Measurements from ENCODE around the gene STMN3.
"Not testable (repeated sequence)": the region's sequence is repeated elsewhere in the genome, so short reads cannot be mapped to it uniquely, and the experiment has no call there.

STMN3 gene

GRCh38 chr20:63602321-63602720 lies 50.9 kb downstream of the STMN3 start:
- no peak for DNase-seq

GRCh38 chr20:63601679-63602078 lies 51.5 kb downstream of the STMN3 start:
- not testable (repeated sequence) for DNase-seq

DNA sequence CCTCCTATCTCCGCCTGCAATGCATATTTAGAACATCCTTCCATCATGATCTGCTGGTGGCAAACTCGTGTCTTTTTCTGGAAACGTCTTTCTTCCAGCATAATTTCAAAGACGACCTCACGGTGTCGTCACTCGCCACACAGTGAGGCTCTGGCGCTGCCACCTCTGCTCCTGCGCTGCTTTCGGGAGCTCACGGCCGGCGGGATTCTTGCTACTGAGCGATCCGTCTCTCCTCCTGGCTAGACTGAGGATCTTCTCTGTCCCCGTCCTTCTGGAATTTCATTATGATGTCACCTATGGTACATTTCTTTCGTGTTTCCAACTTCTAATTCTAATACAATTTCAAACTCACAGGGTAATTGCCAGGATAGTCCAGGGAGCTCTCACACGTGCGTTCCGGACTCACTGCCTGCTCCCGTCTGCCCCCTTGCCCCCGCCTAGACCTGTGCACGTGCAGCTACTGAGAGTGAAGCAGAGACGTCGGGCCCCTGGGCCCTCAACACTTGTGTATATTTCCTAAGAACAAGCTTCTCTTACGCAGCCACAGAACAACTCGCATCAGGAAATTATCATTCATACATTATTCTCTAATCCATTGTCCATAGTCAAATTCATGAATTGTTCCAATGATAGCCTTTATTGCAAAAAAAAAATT lies 53.7 kb downstream of the STMN3 start:
- DNase-seq = no peak

DNA sequence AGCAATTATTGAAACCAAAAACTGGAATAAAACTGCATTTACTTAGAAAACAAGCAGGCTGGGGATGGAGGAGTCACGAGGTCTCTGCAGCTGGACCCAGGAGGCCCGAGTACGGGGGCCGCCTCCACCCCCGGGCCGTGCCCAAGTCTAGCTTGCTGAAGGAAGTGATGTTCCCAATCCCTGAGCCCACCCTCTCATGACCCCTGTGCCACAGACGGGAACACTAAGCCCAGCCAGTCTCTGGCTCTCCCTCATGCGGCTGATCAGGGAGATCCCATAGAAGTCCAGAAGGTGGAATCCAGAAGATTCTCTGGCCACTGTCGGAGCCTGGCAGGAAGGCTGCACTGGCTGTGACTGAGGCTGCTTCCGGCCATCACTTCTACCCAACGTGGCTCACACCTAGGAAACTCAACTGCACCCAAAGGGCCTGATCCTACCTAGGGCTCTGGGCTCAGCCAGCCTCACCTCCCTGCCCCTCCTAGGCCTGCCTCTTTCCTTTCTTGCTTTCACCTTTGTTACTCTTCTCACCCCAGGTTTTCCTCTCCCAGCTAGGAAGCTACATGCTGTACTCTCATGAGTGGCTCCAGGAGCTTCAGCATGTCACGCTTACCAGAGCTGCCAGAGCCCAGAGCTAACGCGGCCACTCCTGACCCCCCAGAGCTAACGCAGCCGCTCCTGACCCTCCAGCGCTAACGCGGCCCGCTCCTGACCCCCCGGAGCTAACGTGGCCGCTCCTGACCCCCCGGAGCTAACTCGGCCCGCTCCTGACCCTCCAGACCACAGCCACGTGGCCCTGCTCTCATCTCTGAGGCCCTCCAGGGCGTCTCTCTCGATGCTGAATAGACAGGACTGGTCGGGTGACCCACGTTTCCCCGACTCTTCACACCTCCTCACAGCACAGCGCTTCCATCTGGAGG lies 54.5 kb downstream of the STMN3 start:
- no peak for DNase-seq

DNA sequence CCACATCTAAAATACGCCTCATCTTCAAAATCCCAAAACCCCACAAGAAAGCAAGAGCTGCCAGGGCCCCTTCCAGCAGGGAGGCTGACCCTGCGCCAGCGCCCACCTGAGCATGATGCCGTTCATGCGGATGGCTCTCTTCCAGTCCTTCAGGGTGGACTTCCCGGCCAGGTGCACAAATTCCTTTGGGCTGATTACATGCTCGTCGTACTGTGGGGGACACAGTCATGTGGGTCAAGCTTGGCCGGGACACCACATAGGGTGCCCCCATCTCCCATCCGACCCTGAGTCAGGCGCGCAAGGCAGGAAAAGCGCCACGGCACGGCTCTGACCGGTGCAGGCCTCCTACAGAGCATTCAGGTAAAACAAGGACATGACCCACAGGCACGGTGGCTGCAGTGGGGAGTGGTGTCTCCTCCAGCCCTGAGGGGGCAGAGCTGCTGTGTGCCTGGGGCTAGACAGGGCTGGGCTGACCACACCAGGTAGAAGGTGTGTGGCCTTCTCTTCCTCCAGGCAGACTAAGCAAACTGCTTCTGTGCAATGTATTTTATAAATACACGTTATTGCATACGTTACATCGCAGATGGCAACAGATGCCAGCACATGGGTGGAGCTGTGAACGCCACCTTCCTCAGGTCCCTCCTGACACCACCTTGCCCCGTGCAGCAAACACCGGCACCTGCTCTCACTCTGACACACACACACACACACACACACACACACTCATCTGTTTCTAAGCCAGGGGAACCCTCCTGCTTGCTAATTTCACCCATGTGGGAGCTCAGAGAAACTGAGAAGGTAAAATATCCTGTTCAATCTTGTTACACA lies 55.4 kb downstream of the STMN3 start:
- DNase-seq = no peak

DNA sequence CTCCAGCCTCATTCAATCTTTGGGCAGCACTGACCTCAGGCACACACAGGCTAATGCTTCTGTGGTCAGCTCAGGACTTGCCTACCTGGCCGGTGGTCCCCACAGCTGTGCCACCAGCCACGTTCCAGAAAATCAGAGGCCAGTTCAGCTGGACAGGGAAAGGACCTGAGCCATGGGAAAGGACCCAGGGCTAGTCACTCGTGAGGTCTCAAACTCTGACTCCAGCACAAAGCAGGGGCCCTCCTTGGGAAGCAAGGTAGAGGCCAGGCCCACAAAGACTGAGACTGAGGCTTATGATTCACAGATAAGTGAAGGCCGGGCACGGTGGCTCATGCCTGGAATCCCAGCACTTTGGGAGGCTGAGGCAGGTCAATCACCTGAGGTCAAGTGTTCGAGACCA lies 56.8 kb downstream of the STMN3 start:
- DNase-seq = no peak

DNA sequence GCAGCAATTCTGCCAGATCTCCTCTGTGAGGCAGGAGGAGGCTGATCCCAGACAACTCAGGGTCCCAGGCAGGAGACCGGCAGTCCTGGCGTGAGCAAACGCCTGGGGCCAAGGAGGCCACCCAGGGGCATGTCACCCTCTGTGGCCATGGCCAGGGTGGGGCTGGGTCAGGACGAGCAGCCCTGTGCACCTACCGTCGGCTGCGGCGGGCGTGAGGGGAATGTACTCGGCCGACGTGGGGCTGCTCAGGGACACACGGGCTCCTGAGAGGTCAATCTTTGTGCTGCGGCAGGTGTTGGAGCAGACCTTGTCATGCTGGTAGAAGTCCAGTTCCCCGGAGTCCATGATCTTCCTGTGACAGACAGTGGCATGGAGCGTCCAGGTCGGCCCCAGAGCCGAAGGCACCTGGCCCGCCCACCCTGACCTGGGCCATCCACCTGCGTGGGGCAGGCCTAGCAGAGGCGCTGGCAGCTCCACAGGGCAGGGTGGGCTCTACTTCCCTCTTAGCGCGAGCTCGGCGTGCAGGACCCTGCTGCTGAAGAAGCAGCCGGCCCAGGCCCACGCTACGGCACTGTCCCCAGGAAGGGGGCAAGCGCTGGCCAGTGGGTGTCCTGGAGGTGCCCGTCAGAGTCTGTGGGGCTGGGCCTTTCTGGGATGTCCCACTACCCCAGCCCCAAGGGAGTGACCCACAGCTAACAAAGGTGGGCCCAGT lies 57.7 kb downstream of the STMN3 start:
- no peak for DNase-seq

DNA sequence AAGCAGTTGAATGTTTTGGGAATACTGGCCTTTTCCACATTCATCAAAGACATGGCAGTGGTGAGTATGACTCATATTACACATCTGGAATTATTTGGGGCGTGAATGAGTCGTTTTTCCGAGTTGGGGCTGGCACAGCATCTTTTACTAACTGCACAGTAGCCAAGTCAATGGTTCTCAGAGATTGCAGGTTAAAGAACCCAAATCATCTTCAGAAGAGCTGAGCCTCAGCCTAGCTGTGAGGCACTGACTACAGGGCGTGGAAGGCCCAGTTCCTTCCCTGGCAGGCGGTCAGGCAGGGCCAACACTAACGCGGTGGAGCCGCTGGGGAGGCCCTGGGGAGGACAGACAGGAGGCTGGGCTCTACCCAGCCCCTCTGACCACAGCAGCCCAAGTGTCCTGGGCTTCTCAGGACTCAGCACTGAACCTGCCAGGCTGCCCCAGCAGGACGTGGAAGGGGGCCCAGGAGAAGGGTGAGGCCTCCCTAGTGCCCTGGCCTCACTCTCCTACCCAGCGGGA lies 59.1 kb downstream of the STMN3 start:
- no peak for DNase-seq

GRCh38 chr20:63592661-63593060 lies 60.6 kb downstream of the STMN3 start:
- DNase-seq = no peak

DNA sequence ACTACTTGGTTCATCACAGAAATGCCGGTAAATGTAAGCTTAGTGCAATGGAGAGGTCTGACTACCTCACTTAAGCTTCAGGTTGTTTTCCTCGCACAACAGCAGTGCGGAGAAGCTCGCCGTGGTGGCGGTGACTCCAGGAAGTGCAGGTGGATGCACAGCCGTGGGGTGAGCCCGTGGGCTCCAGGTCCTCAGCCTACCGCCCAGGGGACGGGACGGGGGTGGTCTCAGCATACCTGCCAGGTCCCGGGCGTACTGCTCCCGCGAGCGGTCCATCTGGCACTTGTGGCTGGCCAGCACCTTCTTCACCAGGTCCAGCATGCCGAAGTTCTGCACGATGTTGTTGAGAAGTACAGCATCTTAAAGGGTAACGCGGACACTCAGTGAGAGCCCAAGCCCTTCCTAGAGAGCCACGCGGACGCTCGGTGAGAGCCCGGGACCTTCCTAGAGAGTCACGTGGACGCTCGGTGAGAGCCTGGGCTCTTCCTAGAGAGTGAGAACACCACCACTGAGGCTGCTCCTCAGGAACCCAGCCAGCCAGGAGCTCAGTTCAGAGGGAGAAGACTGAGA lies 61.4 kb downstream of the STMN3 start:
- DNase-seq = no peak

GRCh38 chr20:63591147-63591533 lies 62.1 kb downstream of the STMN3 start:
- DNase-seq = no peak

DNA sequence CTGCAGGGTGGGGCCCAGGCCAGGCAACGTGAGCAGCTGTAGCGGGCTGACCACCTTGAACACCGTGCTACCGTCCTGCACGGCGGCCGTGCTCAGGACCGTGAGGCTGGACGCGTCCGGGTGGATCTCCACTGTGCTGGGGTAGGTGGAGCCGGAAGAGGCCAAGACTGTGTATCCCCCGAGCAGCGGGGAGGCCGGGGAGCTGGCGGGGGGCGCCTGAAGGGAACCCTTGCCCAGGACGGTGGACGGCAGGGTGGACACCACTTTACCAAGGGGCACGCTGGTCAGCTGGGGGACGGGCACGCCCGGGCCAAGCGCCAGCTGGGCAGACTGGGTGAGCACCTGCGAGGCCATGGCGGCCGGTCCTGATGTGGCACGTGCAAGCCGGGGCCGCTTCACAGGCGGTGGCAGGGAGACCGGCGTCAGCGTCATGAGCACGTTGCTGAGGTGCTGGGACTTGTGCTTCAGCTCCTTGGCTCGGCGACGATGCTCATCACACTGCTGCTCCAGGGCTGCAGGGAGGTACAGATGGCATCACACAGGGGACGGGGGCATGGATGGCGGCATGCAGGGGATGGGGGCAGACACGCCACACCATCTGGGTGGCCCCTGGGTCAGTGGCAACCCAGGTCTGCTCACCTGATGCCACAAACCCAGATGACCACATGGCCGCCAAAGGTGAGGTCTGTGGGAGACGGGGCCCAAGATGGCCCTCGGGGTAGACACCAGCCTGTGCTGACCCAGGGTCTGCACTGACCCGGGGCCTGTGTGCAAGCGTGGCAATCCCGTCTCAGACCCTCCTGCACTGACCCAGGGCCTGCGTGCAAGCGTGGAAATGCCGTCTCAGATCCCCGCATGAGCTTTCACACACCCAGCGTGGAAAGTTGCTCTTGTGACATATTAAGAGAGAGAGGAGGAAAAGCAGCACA lies 62.7 kb downstream of the STMN3 start:
- no peak for DNase-seq

Data from NCI-H1694 (cell line).